ENCODE measurements around the gene CDH13. TPM values are rescaled to one million over a fixed set of nuclear protein-coding genes. Genes with fewer than 3 reads are reported as not detected.

Gene CDH13
- total and polyA plus RNA-seq, 2 experiments from 2014 or later: 2.9 to 4.8 TPM

DNA sequence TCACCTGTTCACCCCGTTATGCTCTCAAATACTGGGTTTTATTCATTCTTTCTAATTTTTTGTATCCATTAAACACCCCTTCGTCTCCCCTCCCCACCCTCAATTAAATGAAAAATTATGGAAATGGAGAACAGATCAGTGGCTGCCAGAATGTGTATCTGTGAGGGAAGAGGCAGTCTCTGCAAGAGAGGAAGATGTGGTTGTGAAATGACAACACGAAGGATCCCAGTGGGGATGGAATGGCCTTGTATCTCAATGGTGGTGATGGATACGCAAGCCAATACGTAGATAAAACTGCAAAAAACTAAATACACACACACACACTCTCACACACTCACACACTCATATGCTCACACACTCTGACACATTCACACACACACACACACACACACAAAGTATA lies 570.7 kb downstream of the CDH13 start:
- H3K4me3 ChIP-seq: no peak overlapping the region
- no peak overlapping the region for H3K27ac ChIP-seq
- DNase-seq (ENCODE audit: low read depth in 1 of 2, low spot score in 1 of 2): no peak
- H3K9me3 ChIP-seq (ENCODE audit: low read depth): no peaks in the 10 kb centered on the region
- no peaks in the 10 kb centered on the region for H3K4me1 ChIP-seq (ENCODE audit: low read depth)
- no peaks in the 10 kb centered on the region for H3K27me3 ChIP-seq
- TF ChIP-seq, protein P1, sequence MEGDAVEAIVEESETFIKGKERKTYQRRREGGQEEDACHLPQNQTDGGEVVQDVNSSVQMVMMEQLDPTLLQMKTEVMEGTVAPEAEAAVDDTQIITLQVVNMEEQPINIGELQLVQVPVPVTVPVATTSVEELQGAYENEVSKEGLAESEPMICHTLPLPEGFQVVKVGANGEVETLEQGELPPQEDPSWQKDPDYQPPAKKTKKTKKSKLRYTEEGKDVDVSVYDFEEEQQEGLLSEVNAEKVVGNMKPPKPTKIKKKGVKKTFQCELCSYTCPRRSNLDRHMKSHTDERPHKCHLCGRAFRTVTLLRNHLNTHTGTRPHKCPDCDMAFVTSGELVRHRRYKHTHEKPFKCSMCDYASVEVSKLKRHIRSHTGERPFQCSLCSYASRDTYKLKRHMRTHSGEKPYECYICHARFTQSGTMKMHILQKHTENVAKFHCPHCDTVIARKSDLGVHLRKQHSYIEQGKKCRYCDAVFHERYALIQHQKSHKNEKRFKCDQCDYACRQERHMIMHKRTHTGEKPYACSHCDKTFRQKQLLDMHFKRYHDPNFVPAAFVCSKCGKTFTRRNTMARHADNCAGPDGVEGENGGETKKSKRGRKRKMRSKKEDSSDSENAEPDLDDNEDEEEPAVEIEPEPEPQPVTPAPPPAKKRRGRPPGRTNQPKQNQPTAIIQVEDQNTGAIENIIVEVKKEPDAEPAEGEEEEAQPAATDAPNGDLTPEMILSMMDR (IDR thresholded peaks at IDR 0.05; ENCODE audit: low read depth, low read length): no peak
- no peaks in the 10 kb centered on the region for H3K36me3 ChIP-seq

DNA sequence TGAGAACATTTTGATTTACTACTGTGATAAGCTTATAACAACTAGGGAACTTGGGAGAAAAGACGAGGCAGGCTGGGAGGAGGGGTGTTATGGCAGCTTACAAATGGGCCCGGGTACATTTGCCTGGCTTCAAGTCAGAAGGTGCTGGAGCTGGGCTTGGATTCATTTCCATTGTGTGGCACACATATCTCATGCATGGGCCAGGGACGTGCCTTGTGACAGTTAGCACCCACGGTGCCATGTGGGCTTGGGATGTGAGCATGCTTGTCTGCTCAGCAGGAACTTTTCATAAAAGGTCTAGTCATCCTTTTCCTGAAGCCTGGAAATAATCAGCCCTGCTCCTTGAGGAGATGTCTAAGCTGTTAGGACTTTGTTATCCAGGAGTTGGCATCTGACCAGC lies 572.2 kb downstream of the CDH13 start:
- TF ChIP-seq, protein P1 (IDR thresholded peaks at IDR 0.05; ENCODE audit: low read depth, low read length): no peak
- H3K4me1 ChIP-seq (ENCODE audit: low read depth): no peaks in the 10 kb centered on the region
- no peaks in the 10 kb centered on the region for H3K36me3 ChIP-seq
- no peaks in the 10 kb centered on the region for H3K9me3 ChIP-seq (ENCODE audit: low read depth)
- H3K27me3 ChIP-seq: no peaks in the 10 kb centered on the region
- DNase-seq (ENCODE audit: low read depth in 1 of 2, low spot score in 1 of 2): no peak
- no peak overlapping the region for H3K27ac ChIP-seq
- no peak overlapping the region for H3K4me3 ChIP-seq

DNA sequence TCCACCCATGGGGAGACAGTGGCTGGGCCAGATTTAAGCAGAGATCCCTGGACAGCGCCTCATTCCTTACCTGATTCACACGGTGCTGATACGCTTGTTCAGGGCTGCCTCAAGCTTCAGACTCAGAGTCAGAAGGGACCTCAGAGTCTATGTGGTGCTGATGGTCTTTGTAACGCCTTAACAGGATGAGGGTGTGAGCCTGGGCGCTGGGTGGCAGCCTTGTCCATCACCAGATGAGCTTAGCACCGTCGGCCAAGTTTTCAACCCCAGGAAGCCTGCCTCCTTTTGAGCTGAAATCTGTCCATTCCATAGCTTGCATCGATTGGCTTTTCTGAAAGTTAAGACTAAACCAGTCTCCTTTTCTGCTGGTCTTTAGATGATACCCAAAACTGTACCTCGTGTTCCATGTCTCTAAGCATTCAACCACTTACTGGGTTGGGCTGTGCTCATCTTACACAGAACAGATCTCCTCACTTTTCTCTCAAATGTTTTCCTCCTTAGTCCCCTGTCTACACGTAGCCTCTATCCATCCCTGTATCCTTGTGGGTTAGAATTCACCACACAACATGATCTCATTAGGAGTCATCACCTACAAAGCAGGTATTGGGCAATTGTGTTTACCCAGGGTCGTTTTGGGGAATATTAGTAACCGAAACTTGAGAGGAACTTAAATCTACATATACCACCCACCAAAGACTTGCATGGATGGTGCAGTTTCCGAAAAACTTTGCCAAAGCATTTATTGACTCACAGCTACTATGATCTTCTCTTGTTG lies 573.4 kb downstream of the CDH13 start:
- Histone ChIP-seq H3K27me3 (no peaks in the 10 kb centered on the region), H3K4me1 (ENCODE audit: low read depth) (no peaks in the 10 kb centered on the region), H3K9me3 (ENCODE audit: low read depth) (no peaks in the 10 kb centered on the region), H3K36me3 (no peaks in the 10 kb centered on the region), H3K27ac (no peak overlapping the region), H3K4me3 (no peak overlapping the region)
- peak; percentile 8 to 28 for DNase-seq (ENCODE audit: low read depth in 1 of 2, low spot score in 1 of 2)
- TF ChIP-seq, protein P1 (IDR thresholded peaks at IDR 0.05; ENCODE audit: low read depth, low read length): peak; percentile 14

DNA sequence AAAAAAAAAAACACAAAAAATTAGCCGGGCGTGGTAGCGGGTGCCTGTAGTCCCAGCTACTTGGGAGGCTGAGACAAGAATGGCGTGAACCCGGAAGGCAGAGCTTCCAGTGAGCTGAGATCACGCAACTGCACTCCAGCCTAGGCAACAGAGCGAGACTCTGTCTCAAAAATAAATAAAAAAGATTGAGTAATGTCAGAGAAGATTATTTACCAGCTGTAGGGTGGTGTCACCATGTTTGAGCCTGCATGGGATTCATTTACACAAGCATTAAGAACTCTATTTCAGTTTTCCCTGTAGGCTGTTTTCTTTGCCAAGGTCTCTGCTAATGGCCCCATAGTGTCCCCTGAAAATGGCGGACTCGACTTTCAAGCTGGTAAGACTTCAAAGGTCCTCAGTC lies 575.0 kb downstream of the CDH13 start:
- Histone ChIP-seq H3K27me3 (no peaks in the 10 kb centered on the region), H3K4me1 (ENCODE audit: low read depth) (no peaks in the 10 kb centered on the region), H3K4me3 (no peak overlapping the region), H3K36me3 (no peaks in the 10 kb centered on the region), H3K9me3 (ENCODE audit: low read depth) (no peaks in the 10 kb centered on the region), H3K27ac (no peak overlapping the region)
- TF ChIP-seq, protein P1 (IDR thresholded peaks at IDR 0.05; ENCODE audit: low read depth, low read length): no peak
- DNase-seq (ENCODE audit: low read depth in 1 of 2, low spot score in 1 of 2): no peak

DNA sequence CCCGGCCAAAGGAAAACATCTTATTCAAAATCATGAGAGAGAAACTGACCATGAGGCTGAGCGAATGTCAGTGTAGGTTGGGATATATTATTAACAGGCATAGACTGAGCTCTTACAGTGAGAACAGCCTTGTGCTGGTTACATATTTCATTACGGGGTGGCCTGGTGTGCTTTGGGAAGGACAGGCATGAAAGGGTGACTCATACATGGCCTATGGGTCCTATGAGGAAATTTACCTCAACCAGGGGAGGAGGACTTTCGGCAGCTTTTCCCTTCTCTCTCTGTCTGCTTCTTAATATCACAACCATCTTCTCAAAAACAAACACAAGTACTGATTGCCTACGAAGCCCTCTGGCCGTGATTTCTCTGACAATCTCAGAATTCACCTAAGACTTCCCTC lies 579.1 kb downstream of the CDH13 start:
- Histone ChIP-seq H3K9me3 (ENCODE audit: low read depth) (no peaks in the 10 kb centered on the region), H3K4me1 (ENCODE audit: low read depth) (no peaks in the 10 kb centered on the region), H3K4me3 (no peak overlapping the region), H3K27me3 (no peaks in the 10 kb centered on the region), H3K27ac (no peak overlapping the region), H3K36me3 (no peaks in the 10 kb centered on the region)
- TF ChIP-seq, protein P1 (IDR thresholded peaks at IDR 0.05; ENCODE audit: low read depth, low read length): no peak
- peak in 1 of 2 donors; percentile 11 for DNase-seq (ENCODE audit: low read depth in 1 of 2, low spot score in 1 of 2)

All from cardiac muscle cell (in vitro differentiated cells and primary cell).